ENCODE data around the gene GORASP1. TPM values are rescaled to one million over a fixed set of nuclear protein-coding genes. Genes with fewer than 3 reads are reported as not detected.

Gene GORASP1
- total and polyA plus RNA-seq, 2 experiments from 2014 or later = 10.3 to 38.3 TPM

DNA sequence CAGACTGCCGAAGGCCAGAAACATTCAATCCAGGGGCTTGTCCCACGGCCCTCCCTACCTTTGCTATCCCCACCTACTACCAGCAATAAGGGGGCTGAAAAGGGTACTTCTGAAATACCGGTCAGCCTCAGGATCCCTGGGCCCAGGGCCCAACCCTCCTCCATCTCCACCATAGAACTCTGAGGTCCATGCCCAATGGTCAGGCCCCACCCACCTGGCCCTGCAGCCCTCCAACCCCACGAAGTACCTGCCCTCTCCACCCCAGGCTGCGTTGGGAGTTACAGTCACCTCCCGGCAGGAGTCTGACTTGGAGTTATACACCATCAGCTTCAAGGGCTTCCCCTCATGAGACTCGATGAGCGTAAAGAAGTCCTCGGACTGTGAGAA lies 6.9 kb downstream of the GORASP1 start:
- peaks cover 11% of the 10 kb centered on the region for H3K4me1 Mint-ChIP-seq
- no peak for ATAC-seq
- peaks cover 6% of the 10 kb centered on the region; the same call in 1 of the 2 replicates for H4K20me1 ChIP-seq (replicated peaks; ENCODE audit: insufficient read depth)
- H3K27me3 ChIP-seq (ENCODE audit: insufficient read depth) = no peaks in the 10 kb centered on the region
- DNase-seq (ENCODE audit: low spot score) = no peak
- H3K4me3 Mint-ChIP-seq = no peak overlapping the region
- H2AFZ ChIP-seq = no peak overlapping the region
- H3K9me2 ChIP-seq (ENCODE audit: insufficient read depth) = no peaks in the 10 kb centered on the region
- H3K27me3 Mint-ChIP-seq (ENCODE audit: insufficient read depth, low read depth, poor library complexity) = peaks cover 4% of the 10 kb centered on the region
- H3K79me2 ChIP-seq (replicated peaks; ENCODE audit: insufficient read depth) = peaks cover 4% of the 10 kb centered on the region
- H3K36me3 ChIP-seq (ENCODE audit: insufficient read depth) = no peaks in the 10 kb centered on the region
- H3F3A ChIP-seq (replicated peaks; ENCODE audit: low read depth) = no peaks in the 10 kb centered on the region
- no peak overlapping the region for H3K4me3 ChIP-seq
- H3K27ac ChIP-seq (ENCODE audit: low read depth) = no peak overlapping the region
- no peaks in the 10 kb centered on the region for H3K4me1 ChIP-seq (ENCODE audit: insufficient read depth)
- H3K27ac Mint-ChIP-seq = no peak overlapping the region
- no peak overlapping the region for H3K4me2 ChIP-seq
- H3K36me3 Mint-ChIP-seq (ENCODE audit: low read depth) = peaks cover 23% of the 10 kb centered on the region
- TF ChIP-seq CREB1 (CRISPR knock-in tag; IDR thresholded peaks at IDR 0.05; ENCODE audit: low read depth) (no peak), JUNB (IDR thresholded peaks at IDR 0.05; ENCODE audit: unreplicated experiment) (no peak), STAT1 (IDR thresholded peaks at IDR 0.05; ENCODE audit: unreplicated experiment) (no peak)
- TF ChIP-seq, protein P1, sequence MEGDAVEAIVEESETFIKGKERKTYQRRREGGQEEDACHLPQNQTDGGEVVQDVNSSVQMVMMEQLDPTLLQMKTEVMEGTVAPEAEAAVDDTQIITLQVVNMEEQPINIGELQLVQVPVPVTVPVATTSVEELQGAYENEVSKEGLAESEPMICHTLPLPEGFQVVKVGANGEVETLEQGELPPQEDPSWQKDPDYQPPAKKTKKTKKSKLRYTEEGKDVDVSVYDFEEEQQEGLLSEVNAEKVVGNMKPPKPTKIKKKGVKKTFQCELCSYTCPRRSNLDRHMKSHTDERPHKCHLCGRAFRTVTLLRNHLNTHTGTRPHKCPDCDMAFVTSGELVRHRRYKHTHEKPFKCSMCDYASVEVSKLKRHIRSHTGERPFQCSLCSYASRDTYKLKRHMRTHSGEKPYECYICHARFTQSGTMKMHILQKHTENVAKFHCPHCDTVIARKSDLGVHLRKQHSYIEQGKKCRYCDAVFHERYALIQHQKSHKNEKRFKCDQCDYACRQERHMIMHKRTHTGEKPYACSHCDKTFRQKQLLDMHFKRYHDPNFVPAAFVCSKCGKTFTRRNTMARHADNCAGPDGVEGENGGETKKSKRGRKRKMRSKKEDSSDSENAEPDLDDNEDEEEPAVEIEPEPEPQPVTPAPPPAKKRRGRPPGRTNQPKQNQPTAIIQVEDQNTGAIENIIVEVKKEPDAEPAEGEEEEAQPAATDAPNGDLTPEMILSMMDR (conservative IDR thresholded peaks at IDR 0.05; ENCODE audit: low read depth in 2 of 2) = no peak
- H3K9me3 Mint-ChIP-seq = no peaks in the 10 kb centered on the region

DNA sequence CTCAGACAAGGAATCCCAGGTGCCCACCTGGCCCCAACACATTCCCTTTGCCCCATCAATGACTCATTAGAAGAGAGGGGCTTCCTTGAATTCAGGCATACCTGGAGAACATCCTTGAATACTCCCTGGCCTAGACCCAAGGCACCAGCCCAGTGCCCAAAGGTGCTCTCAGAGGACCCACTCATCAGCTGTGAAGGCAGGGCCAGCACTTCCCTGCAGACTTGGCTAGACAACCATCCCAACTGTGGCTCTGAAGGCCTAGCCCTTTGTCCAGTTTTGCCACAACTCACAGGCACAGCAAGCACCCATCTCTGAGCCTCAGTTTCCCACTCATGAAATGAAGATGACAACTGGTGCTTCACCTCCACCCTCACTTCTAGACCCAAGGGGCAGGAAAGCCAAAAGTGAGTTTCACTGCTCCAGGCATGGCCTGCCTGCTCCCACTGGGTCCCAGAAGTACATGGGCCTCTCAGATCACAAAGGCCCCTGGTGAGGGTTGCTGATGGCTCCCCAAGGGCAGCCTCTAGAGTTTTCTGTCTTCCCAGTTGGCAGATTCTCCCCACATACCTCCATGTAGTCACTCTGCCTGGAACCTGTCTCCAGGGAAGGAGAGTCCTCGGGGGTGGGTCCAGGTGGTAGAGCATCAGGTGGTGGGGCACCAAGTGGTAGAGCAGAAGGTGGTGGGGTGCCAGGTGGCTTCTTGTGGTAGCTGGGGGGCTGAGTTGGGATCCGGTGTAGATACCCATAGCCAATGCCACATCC lies 7.5 kb downstream of the GORASP1 start:
- H3K79me2 ChIP-seq (replicated peaks; ENCODE audit: insufficient read depth) = no peaks in the 10 kb centered on the region
- Mint-ChIP-seq H3K4me3 (no peak overlapping the region), H3K27me3 (ENCODE audit: insufficient read depth, low read depth, poor library complexity) (peaks cover 4% of the 10 kb centered on the region), H3K36me3 (ENCODE audit: low read depth) (peaks cover 29% of the 10 kb centered on the region), H3K4me1 (peaks cover 7% of the 10 kb centered on the region), H3K9me3 (no peaks in the 10 kb centered on the region), H3K27ac (no peak overlapping the region)
- H3K27me3 ChIP-seq (ENCODE audit: insufficient read depth) = no peaks in the 10 kb centered on the region
- no peak for DNase-seq (ENCODE audit: low spot score)
- H3K27ac ChIP-seq (ENCODE audit: low read depth) = no peak overlapping the region
- peaks cover 5% of the 10 kb centered on the region; the same call in 1 of the 2 replicates for H4K20me1 ChIP-seq (replicated peaks; ENCODE audit: insufficient read depth)
- no peak for TF ChIP-seq STAT1 (IDR thresholded peaks at IDR 0.05; ENCODE audit: unreplicated experiment)
- TF ChIP-seq, protein P1 (conservative IDR thresholded peaks at IDR 0.05; ENCODE audit: low read depth in 2 of 2) = no peak
- no peak for TF ChIP-seq NANOG (IDR thresholded peaks at IDR 0.05; ENCODE audit: borderline replicate concordance)
- TF ChIP-seq ZNF462 (CRISPR knock-in tag; IDR thresholded peaks at IDR 0.05) = no peak
- no peak for TF ChIP-seq ETS1 (IDR thresholded peaks at IDR 0.05)
- TF ChIP-seq JUNB (IDR thresholded peaks at IDR 0.05; ENCODE audit: unreplicated experiment) = no peak
- TF ChIP-seq EZH2phosphoT487 (IDR thresholded peaks at IDR 0.05; ENCODE audit: unreplicated experiment) = no peak
- no peak for ATAC-seq
- peaks cover 1% of the 10 kb centered on the region for H3K36me3 ChIP-seq (ENCODE audit: insufficient read depth)
- H3K4me2 ChIP-seq = no peak overlapping the region
- no peaks in the 10 kb centered on the region for H3F3A ChIP-seq (replicated peaks; ENCODE audit: low read depth)
- H2AFZ ChIP-seq = no peak overlapping the region
- no peak overlapping the region for H3K4me3 ChIP-seq
- no peaks in the 10 kb centered on the region for H3K9me2 ChIP-seq (ENCODE audit: insufficient read depth)
- H3K4me1 ChIP-seq (ENCODE audit: insufficient read depth) = no peaks in the 10 kb centered on the region
